HEK293 (cell line): ENCODE data around the gene STK10.

Source experiments
- CTCF ChIP-seq: fragments of 450-650 bp; formaldehyde crosslinking; IDR thresholded peaks from 2 replicates; pipeline ENCODE4 v1.5.1; 2016; ENCODE audit warnings: missing biosample characterization, missing genetic modification characterization
- ZNF223 ChIP-seq: fragments of 450-650 bp; formaldehyde crosslinking; IDR thresholded peaks from 2 replicates; pipeline ENCODE4 v1.5.1; 2016; ENCODE audit warnings: missing biosample characterization, missing genetic modification characterization
- ZNF768 ChIP-seq: fragments of 450-650 bp; formaldehyde crosslinking; IDR thresholded peaks from 2 replicates; pipeline ENCODE4 v1.5.1; 2018; ENCODE audit warnings: missing biosample characterization, mild to moderate bottlenecking, missing genetic modification characterization
- TF ChIP-seq, protein P1 (sequence below): fragments of 450-650 bp; formaldehyde crosslinking; IDR thresholded peaks from 2 replicates; pipeline ENCODE4 v1.5.1; 2017; ENCODE audit warnings: missing biosample characterization, missing genetic modification characterization

- TF ChIP-seq ZNF223 (tag by site-specific recombination), result no peak
- TF ChIP-seq, protein P1, sequence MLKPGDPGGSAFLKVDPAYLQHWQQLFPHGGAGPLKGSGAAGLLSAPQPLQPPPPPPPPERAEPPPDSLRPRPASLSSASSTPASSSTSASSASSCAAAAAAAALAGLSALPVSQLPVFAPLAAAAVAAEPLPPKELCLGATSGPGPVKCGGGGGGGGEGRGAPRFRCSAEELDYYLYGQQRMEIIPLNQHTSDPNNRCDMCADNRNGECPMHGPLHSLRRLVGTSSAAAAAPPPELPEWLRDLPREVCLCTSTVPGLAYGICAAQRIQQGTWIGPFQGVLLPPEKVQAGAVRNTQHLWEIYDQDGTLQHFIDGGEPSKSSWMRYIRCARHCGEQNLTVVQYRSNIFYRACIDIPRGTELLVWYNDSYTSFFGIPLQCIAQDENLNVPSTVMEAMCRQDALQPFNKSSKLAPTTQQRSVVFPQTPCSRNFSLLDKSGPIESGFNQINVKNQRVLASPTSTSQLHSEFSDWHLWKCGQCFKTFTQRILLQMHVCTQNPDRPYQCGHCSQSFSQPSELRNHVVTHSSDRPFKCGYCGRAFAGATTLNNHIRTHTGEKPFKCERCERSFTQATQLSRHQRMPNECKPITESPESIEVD, result no peak
- no peak for TF ChIP-seq CTCF
- TF ChIP-seq ZNF768 (tag by site-specific recombination), result no peak
Measured at GRCh38 chr5:172229904-172230303, 41.9 kb upstream of the STK10 start.
